ENCODE results near the gene ACTR10.

Gene ACTR10

GRCh38 chr14:58282925-58283593, 83.1 kb downstream of the ACTR10 start:
- DNase-seq, result no peak

- no peak for DNase-seq
These were observed 83.8 kb downstream of the ACTR10 start for GRCh38 chr14:58283730-58284129.

- no peak for DNase-seq
These were observed 85.2 kb downstream of the ACTR10 start for GRCh38 chr14:58285132-58285531.

Data from NCI-H1092 treated with DMSO at 0.1 percent for 48 hours (cell line).